Mesodermal cell (in vitro differentiated cells): ENCODE results near the gene INTS12. TPM values are rescaled to one million over a fixed set of nuclear protein-coding genes. Genes with fewer than 3 reads are reported as not detected.
A peak's percentile ranks its signal among the peaks of the same experiment; 100 is the strongest.
"Not testable (repeated sequence)": the region's sequence is repeated elsewhere in the genome, so short reads cannot be mapped to it uniquely, and the experiment has no call there.

ENCODE experiments used
- H3K27ac ChIP-seq: 2 replicates; pipeline ENCODE4 v1.7.0; 2013; ENCODE audit warnings: mild to moderate bottlenecking, low read depth, low read length, moderate library complexity; ENCODE audit not compliant: severe bottlenecking
- H3K36me3 ChIP-seq: 2 replicates; pipeline ENCODE4 v1.7.1; 2013; ENCODE audit warnings: mild to moderate bottlenecking, low read length, moderate library complexity; ENCODE audit not compliant: control insufficient read depth, insufficient read depth
- H3K4me1 ChIP-seq: one replicate; pipeline ENCODE4 v1.7.1; 2013; ENCODE audit warnings: mild to moderate bottlenecking, low read length; ENCODE audit not compliant: insufficient read depth, control insufficient read depth, poor library complexity, severe bottlenecking
- H3K4me3 ChIP-seq: 2 replicates; pipeline ENCODE4 v1.7.0; 2013; ENCODE audit warnings: low read length, control low read depth, mild to moderate bottlenecking; ENCODE audit not compliant: insufficient read depth, poor library complexity, severe bottlenecking; ENCODE audit errors: extremely low read depth
- H3K9me3 ChIP-seq: 2 replicates; pipeline ENCODE4 v1.7.1; 2013; ENCODE audit warnings: mild to moderate bottlenecking, low read length, moderate library complexity; ENCODE audit not compliant: control insufficient read depth
- WGBS, 2 experiments: methylation state at CpG; one replicate each; pipeline ENCODE4 v1.1.5; 2013; ENCODE audit warnings: missing lambda C conversion rate in 2 of 2; ENCODE audit not compliant: insufficient coverage in 2 of 2; 5-methylcytosine and 5-hydroxymethylcytosine counted together
- polyA plus RNA-seq, 2 experiments: library from polyadenylated mRNA; stranded (reverse); fragments of 50-300 nt; gene quantifications; one replicate each; pipeline ENCODE4 v1.2.3, GENCODE V29; 2013

Gene INTS12
- 22.8 TPM for polyA plus RNA-seq (2013, experiment 1 of 2)
- 25.9 TPM for polyA plus RNA-seq (2013, experiment 2 of 2)

- Histone ChIP-seq H3K27ac (peak within 1 kb of the TSS; percentile 89), H3K9me3 (no peaks in the 10 kb centered on the region), H3K36me3 (peaks cover 22% of the 10 kb centered on the region), H3K4me1 (peaks cover 6% of the 10 kb centered on the region), H3K4me3 (peak within 1 kb of the TSS; percentile 77)
- 0% methylated on average over 53 to 57 of the region's 63 CpGs for WGBS, 2 experiments
These were observed at the start of gene INTS12, which contains the start of gene GSTCD for GRCh38 chr4:105708181-105709080. TSS of gene INTS12 (minus strand) at chr4:105708689. CDS start at chr4:105700005, 8,684 bp downstream. TSS of gene GSTCD (plus strand) at chr4:105708784. CDS start at chr4:105717614, 8,830 bp downstream.

GRCh38 chr4:105755375-105755774, 46.9 kb upstream of the INTS12 start:
- Histone ChIP-seq H3K4me1 (no peaks in the 10 kb centered on the region), H3K27ac (no peak overlapping the region), H3K36me3 (no peaks in the 10 kb centered on the region), H3K9me3 (no peaks in the 10 kb centered on the region), H3K4me3 (no peak overlapping the region)

- H3K36me3 ChIP-seq, result no peaks in the 10 kb centered on the region
- H3K27ac ChIP-seq, result no peak overlapping the region
- WGBS, 2 experiments, result no CpG with 5 or more reads among the region's 1 CpG
- H3K4me3 ChIP-seq, result no peak overlapping the region
- H3K4me1 ChIP-seq, result no peaks in the 10 kb centered on the region
- H3K9me3 ChIP-seq, result no peaks in the 10 kb centered on the region
These were observed 44.9 kb upstream of the INTS12 start for GRCh38 chr4:105753361-105753760.

- Histone ChIP-seq H3K36me3 (no peaks in the 10 kb centered on the region), H3K4me3 (no peak overlapping the region), H3K27ac (no peak overlapping the region), H3K9me3 (no peaks in the 10 kb centered on the region), H3K4me1 (no peaks in the 10 kb centered on the region)
- 100% methylated on average over 1 of the region's 2 CpGs; no CpG with 5 or more reads in 1 of the 2 experiments for WGBS, 2 experiments
These were observed 43.3 kb upstream of the INTS12 start for GRCh38 chr4:105751718-105752299.

GRCh38 chr4:105748222-105748621, 39.7 kb upstream of the INTS12 start:
- no peaks in the 10 kb centered on the region for H3K9me3 ChIP-seq
- no CpG with 5 or more reads among the region's 3 CpGs for WGBS, 2 experiments
- H3K4me3 ChIP-seq, result no peak overlapping the region
- no peaks in the 10 kb centered on the region for H3K36me3 ChIP-seq
- H3K27ac ChIP-seq, result no peak overlapping the region
- no peaks in the 10 kb centered on the region for H3K4me1 ChIP-seq

GRCh38 chr4:105741548-105741947, 33.1 kb upstream of the INTS12 start:
- no CpG with 5 or more reads among the region's 2 CpGs for WGBS, 2 experiments
- H3K27ac ChIP-seq, result no peak overlapping the region
- H3K36me3 ChIP-seq, result peaks cover 9% of the 10 kb centered on the region
- H3K9me3 ChIP-seq, result peaks cover 9% of the 10 kb centered on the region
- H3K4me3 ChIP-seq, result no peak overlapping the region
- no peaks in the 10 kb centered on the region for H3K4me1 ChIP-seq

- 89 to 92% methylated on average over 6 to 10 of the region's 10 CpGs for WGBS, 2 experiments
- Histone ChIP-seq H3K9me3 (peaks cover 17% of the 10 kb centered on the region), H3K36me3 (peaks cover 26% of the 10 kb centered on the region)
- not testable (repeated sequence) for H3K27ac ChIP-seq, H3K4me3 ChIP-seq, H3K4me1 ChIP-seq
These were observed 26.7 kb upstream of the INTS12 start for GRCh38 chr4:105735217-105735616.

- H3K9me3 ChIP-seq, H3K27ac ChIP-seq, H3K4me3 ChIP-seq, H3K4me1 ChIP-seq: not testable (repeated sequence)
- WGBS, 2 experiments, result 93 to 100% methylated on average over 2 to 3 of the region's 4 CpGs
- peaks cover 32% of the 10 kb centered on the region for H3K36me3 ChIP-seq
These were observed 21.4 kb upstream of the INTS12 start for GRCh38 chr4:105729895-105730294.

GRCh38 chr4:105725623-105726022, 17.1 kb upstream of the INTS12 start:
- Histone ChIP-seq H3K36me3 (peaks cover 30% of the 10 kb centered on the region), H3K9me3 (no peaks in the 10 kb centered on the region), H3K27ac (no peak overlapping the region), H3K4me1 (no peaks in the 10 kb centered on the region), H3K4me3 (no peak overlapping the region)
- no CpG with 5 or more reads among the region's 2 CpGs for WGBS, 2 experiments

- H3K9me3 ChIP-seq, result no peaks in the 10 kb centered on the region
- WGBS, 2 experiments, result 60 to 100% methylated on average over 1 of the region's 2 CpGs
- no peak overlapping the region for H3K4me3 ChIP-seq
- H3K4me1 ChIP-seq, result no peaks in the 10 kb centered on the region
- peaks cover 30% of the 10 kb centered on the region for H3K36me3 ChIP-seq
- no peak overlapping the region for H3K27ac ChIP-seq
These were observed 10.7 kb upstream of the INTS12 start for GRCh38 chr4:105719204-105719603.
